SKM-1 (cell line): ENCODE results near the gene CYP19A1.
"Not testable (repeated sequence)": the region's sequence is repeated elsewhere in the genome, so short reads cannot be mapped to it uniquely, and the experiment has no call there.

ENCODE experiments used
- DNase-seq: peaks from one replicate; lab custom pipeline; 2025; ENCODE audit not compliant: unreplicated experiment; lab: John Stamatoyannopoulos, UW

CYP19A1 gene

GRCh38 chr15:51302480-51302879, 35.9 kb downstream of the CYP19A1 start:
- DNase-seq, result no peak

GRCh38 chr15:51299187-51300015, 39.0 kb downstream of the CYP19A1 start:
- no peak for DNase-seq

GRCh38 chr15:51298620-51299019, 39.8 kb downstream of the CYP19A1 start:
- DNase-seq, result no peak

- no peak for DNase-seq
Observed at GRCh38 chr15:51290720-51291119, 47.7 kb downstream of the CYP19A1 start.

- no peak for DNase-seq
Observed at GRCh38 chr15:51289290-51289689, 49.1 kb downstream of the CYP19A1 start.

GRCh38 chr15:51288143-51289065, 50.0 kb downstream of the CYP19A1 start:
- no peak for DNase-seq

GRCh38 chr15:51286816-51287215, 51.6 kb downstream of the CYP19A1 start:
- DNase-seq, result no peak

- DNase-seq, result no peak
Observed at GRCh38 chr15:51285399-51285798, 53.0 kb downstream of the CYP19A1 start.

- no peak for DNase-seq
Observed at GRCh38 chr15:51284871-51285270, 53.5 kb downstream of the CYP19A1 start.

GRCh38 chr15:51283026-51283425, 55.4 kb downstream of the CYP19A1 start:
- no peak for DNase-seq

- not testable (repeated sequence) for DNase-seq
Observed at GRCh38 chr15:51282241-51282640, 56.2 kb downstream of the CYP19A1 start.

GRCh38 chr15:51281368-51281967, 56.9 kb downstream of the CYP19A1 start:
- peak; percentile 32 for DNase-seq

- no peak for DNase-seq
Observed at GRCh38 chr15:51280838-51281237, 57.6 kb downstream of the CYP19A1 start.

- no peak for DNase-seq
Observed at GRCh38 chr15:51279391-51279790, 59.0 kb downstream of the CYP19A1 start.

GRCh38 chr15:51277101-51277500, 61.3 kb downstream of the CYP19A1 start:
- no peak for DNase-seq

- DNase-seq, result no peak
Observed at GRCh38 chr15:51274956-51275355, 63.4 kb downstream of the CYP19A1 start.

GRCh38 chr15:51270706-51271105, 67.7 kb downstream of the CYP19A1 start:
- DNase-seq, result no peak

GRCh38 chr15:51269496-51269895, 68.9 kb downstream of the CYP19A1 start:
- DNase-seq, result no peak

- no peak for DNase-seq
Observed at GRCh38 chr15:51267703-51268083, 70.7 kb downstream of the CYP19A1 start.

- DNase-seq, result no peak
Observed at GRCh38 chr15:51267051-51267702, 71.2 kb downstream of the CYP19A1 start.

- no peak for DNase-seq
Observed at GRCh38 chr15:51266656-51267050, 71.7 kb downstream of the CYP19A1 start.
